ENCODE results near the gene MED17. TPM values are rescaled to one million over a fixed set of nuclear protein-coding genes. Genes with fewer than 3 reads are reported as not detected.
"Not testable (repeated sequence)": the region's sequence is repeated elsewhere in the genome, so short reads cannot be mapped to it uniquely, and the experiment has no call there.

Gene MED17
- total RNA-seq, 1 experiment from 2014 or later: 41.1 TPM

- Histone ChIP-seq H3K4me1 (ENCODE audit: control insufficient read depth in 1 of 2, insufficient read depth in 2 of 2, low read length in 2 of 2) (peaks cover 3 to 9% of the 10 kb centered on the region in 2 experiments), H2AFZ (ENCODE audit: low read depth, low read length, poor library complexity, severe bottlenecking) (no peak overlapping the region), H3K27ac (ENCODE audit: low read depth, low read length) (no peak overlapping the region), H3K9ac (ENCODE audit: low read length) (no peak overlapping the region), H3K36me3 (ENCODE audit: control insufficient read depth in 1 of 2, insufficient read depth in 2 of 2, low read length in 2 of 2) (peaks cover 2 to 9% of the 10 kb centered on the region in 2 experiments; a peak in 2 of 4 replicates), H3K9me3 (ENCODE audit: control insufficient read depth in 1 of 2, insufficient read depth in 1 of 2, low read depth in 1 of 2, low read length in 2 of 2) (no peaks in the 10 kb centered on the region), H3K9me2 (ENCODE audit: insufficient read depth) (no peaks in the 10 kb centered on the region), H3K79me2 (ENCODE audit: insufficient read depth, low read length) (peaks cover 34% of the 10 kb centered on the region), H3K27me3 (ENCODE audit: insufficient read depth, low read length) (no peaks in the 10 kb centered on the region), H3K4me3 (replicated peaks in 1 of 2; ENCODE audit: low read depth in 1 of 2, low read length in 2 of 2) (no peak overlapping the region), H3K4me2 (ENCODE audit: low read length) (no peak overlapping the region), H4K20me1 (ENCODE audit: insufficient read depth) (no peaks in the 10 kb centered on the region)
- no TSS peak for BruUV-seq (replicated peaks)
- ChIA-PET CTCF (no interaction called here), RAD21 (ENCODE audit: low non-redundant PET in 1 of 2, low total read pairs in 2 of 2, uncharacterized antibody in 2 of 2, unreplicated experiment in 2 of 2) (no interaction called here), POLR2A (no interaction called here)
- no peak for DNase-seq (ENCODE audit: low read depth, low spot score)
- intact Hi-C loops (cut with micrococcal nuclease): no loop called here
- ATAC-seq: no peak
- no peak for TF ChIP-seq ELF1 (IDR thresholded peaks at IDR 0.05; ENCODE audit: borderline replicate concordance, low read depth)
- TF ChIP-seq JUND (IDR thresholded peaks at IDR 0.05): no peak
- TF ChIP-seq REST (IDR thresholded peaks at IDR 0.05; ENCODE audit: low read depth): no peak
- TF ChIP-seq SRF (IDR thresholded peaks at IDR 0.05; ENCODE audit: low read depth): no peak
- TF ChIP-seq SP1 (IDR thresholded peaks at IDR 0.05; ENCODE audit: low read depth): no peak
- TF ChIP-seq FOSL1 (IDR thresholded peaks at IDR 0.05; ENCODE audit: low read depth): no peak
- TF ChIP-seq CEBPB (IDR thresholded peaks at IDR 0.05; ENCODE audit: low read depth): no peak
- TF ChIP-seq TCF7L2 (IDR thresholded peaks at IDR 0.05; ENCODE audit: borderline replicate concordance, extremely low read depth, insufficient read depth, insufficient read length): no peak
- no peak for TF ChIP-seq EZH2 (IDR thresholded peaks at IDR 0.05)
- TF ChIP-seq ZFX (IDR thresholded peaks at IDR 0.05): no peak
- TF ChIP-seq, protein P1, sequence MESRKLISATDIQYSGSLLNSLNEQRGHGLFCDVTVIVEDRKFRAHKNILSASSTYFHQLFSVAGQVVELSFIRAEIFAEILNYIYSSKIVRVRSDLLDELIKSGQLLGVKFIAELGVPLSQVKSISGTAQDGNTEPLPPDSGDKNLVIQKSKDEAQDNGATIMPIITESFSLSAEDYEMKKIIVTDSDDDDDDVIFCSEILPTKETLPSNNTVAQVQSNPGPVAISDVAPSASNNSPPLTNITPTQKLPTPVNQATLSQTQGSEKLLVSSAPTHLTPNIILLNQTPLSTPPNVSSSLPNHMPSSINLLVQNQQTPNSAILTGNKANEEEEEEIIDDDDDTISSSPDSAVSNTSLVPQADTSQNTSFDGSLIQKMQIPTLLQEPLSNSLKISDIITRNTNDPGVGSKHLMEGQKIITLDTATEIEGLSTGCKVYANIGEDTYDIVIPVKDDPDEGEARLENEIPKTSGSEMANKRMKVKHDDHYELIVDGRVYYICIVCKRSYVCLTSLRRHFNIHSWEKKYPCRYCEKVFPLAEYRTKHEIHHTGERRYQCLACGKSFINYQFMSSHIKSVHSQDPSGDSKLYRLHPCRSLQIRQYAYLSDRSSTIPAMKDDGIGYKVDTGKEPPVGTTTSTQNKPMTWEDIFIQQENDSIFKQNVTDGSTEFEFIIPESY (IDR thresholded peaks at IDR 0.05; ENCODE audit: extremely low read depth, insufficient replicate concordance, low read length): no peak
- no peak for TF ChIP-seq SIN3A (IDR thresholded peaks at IDR 0.05; ENCODE audit: low read depth)
- TF ChIP-seq, protein P2, sequence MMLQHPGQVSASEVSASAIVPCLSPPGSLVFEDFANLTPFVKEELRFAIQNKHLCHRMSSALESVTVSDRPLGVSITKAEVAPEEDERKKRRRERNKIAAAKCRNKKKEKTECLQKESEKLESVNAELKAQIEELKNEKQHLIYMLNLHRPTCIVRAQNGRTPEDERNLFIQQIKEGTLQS (IDR thresholded peaks at IDR 0.05): no peak
- TF ChIP-seq CBX3 (IDR thresholded peaks at IDR 0.05; ENCODE audit: low read depth): no peak
These were observed 39.4 kb upstream of the MED17 start for GRCh38 chr11:93744669-93745004.

DNA sequence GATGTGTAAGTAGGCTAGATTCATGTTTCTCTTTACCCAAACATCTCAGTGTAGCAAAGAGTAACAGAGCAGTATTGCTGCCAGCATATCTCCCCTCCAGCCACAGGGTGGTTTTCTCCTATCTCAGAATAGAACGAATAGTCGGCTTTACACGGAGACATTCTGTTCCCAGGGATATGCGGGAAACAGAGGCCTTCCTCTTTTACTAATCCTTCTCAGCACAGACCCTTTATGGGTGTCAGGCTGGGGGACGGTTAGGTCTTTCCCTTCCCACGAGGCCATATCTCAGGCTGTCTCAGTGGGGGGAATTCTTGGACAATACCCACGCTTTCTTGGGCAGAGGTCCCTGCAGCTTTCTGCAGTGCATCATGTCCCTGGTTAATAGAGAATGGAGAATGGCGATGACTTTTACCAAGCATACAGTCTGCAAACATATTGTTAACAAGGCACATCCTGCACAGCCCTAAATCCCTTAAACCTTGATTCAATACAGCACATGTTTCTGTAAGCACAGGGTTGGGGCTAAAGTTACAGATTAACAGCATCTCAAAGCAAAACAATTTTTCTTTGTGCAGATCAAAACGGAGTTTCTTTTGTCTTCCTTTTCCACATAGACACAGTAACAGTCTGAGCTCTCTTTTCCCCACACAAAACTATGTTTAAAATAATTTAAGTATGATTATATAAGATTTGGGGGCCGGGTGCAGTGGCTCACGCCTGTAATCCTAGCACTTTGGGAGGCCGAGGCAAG is 38.9 kb upstream of the MED17 start:
- H3K27me3 ChIP-seq (ENCODE audit: insufficient read depth, low read length); H3K36me3 ChIP-seq (ENCODE audit: control insufficient read depth in 1 of 2, insufficient read depth in 2 of 2, low read length in 2 of 2); H3K9me2 ChIP-seq (ENCODE audit: insufficient read depth); POLR2A ChIA-PET; CTCF ChIA-PET; intact Hi-C loops (cut with micrococcal nuclease); H3K9me3 ChIP-seq (ENCODE audit: control insufficient read depth in 1 of 2, insufficient read depth in 1 of 2, low read depth in 1 of 2, low read length in 2 of 2); H3K4me2 ChIP-seq (ENCODE audit: low read length); H4K20me1 ChIP-seq (ENCODE audit: insufficient read depth); H3K4me3 ChIP-seq (replicated peaks in 1 of 2; ENCODE audit: low read depth in 1 of 2, low read length in 2 of 2); ATAC-seq; DNase-seq (ENCODE audit: low read depth, low spot score); RAD21 ChIA-PET (ENCODE audit: low non-redundant PET in 1 of 2, low total read pairs in 2 of 2, uncharacterized antibody in 2 of 2, unreplicated experiment in 2 of 2); H3K27ac ChIP-seq (ENCODE audit: low read depth, low read length); BruUV-seq (replicated peaks); H3K4me1 ChIP-seq (ENCODE audit: control insufficient read depth in 1 of 2, insufficient read depth in 2 of 2, low read length in 2 of 2); H2AFZ ChIP-seq (ENCODE audit: low read depth, low read length, poor library complexity, severe bottlenecking); H3K9ac ChIP-seq (ENCODE audit: low read length): not testable (repeated sequence)
- H3K79me2 ChIP-seq (ENCODE audit: insufficient read depth, low read length): peaks cover 29% of the 10 kb centered on the region
